T-helper 17 cell (primary cell): Measurements from ENCODE around the gene ESD. TPM values are rescaled to one million over a fixed set of nuclear protein-coding genes. Genes with fewer than 3 reads are reported as not detected.

Source experiments
- ATAC-seq: fragments of 150-1000 bp; cut with Tn5 transposase; 2 replicates; pipeline ENCODE4 v1.10.0; 2021; ENCODE audit warnings: mild to moderate bottlenecking, moderate library complexity
- DNase-seq, 3 donors: peaks; one replicate each; pipeline versions ENCODE4 v3.0.0 to v3.0.0-alpha.2; 2020 to 2021
- H3K9me3 ChIP-seq: one replicate; pipeline ENCODE4 v1.7.0; 2013; ENCODE audit warnings: low read length, mild to moderate bottlenecking; ENCODE audit not compliant: control insufficient read depth, poor library complexity, severe bottlenecking
- H3K27ac Mint-ChIP-seq: one replicate; pipeline ENCODE4 v1.8.0; 2022; ENCODE audit warnings: mild to moderate bottlenecking, moderate library complexity, mixed read lengths
- H3K27me3 Mint-ChIP-seq: one replicate; pipeline ENCODE4 v1.8.0; 2022; ENCODE audit warnings: mixed read lengths
- H3K36me3 Mint-ChIP-seq: one replicate; pipeline ENCODE4 v1.8.0; 2022; ENCODE audit warnings: low read depth, mixed read lengths
- H3K4me1 Mint-ChIP-seq: one replicate; pipeline ENCODE4 v1.8.0; 2022; ENCODE audit warnings: mild to moderate bottlenecking, mixed read lengths
- H3K4me3 Mint-ChIP-seq: one replicate; pipeline ENCODE4 v1.8.0; 2022; ENCODE audit warnings: mild to moderate bottlenecking, moderate library complexity, mixed read lengths
- total RNA-seq, 4 donors: library from RNA in 2 of 4; stranded (reverse) in 2 of 4; gene quantifications; one replicate each; pipeline ENCODE4 v1.2.3 and lab custom pipeline; 2022 to 2026

The ESD gene
- total RNA-seq, 2 donors from 2014 or later: 29.8 to 31.3 TPM

GRCh38 chr13:46751811-46752635 is 44.9 kb downstream of the ESD start:
- ATAC-seq (peak; percentile 88), DNase-seq (no peak)
- Mint-ChIP-seq H3K27me3 (peaks cover 3% of the 10 kb centered on the region), H3K27ac (peak overlapping the region; percentile 89), H3K4me1 (peaks cover 11% of the 10 kb centered on the region), H3K36me3 (no peaks in the 10 kb centered on the region), H3K4me3 (peak overlapping the region; percentile 56)
- H3K9me3 ChIP-seq: no peaks in the 10 kb centered on the region

- no peaks in the 10 kb centered on the region for H3K27me3 Mint-ChIP-seq
- peaks cover 11% of the 10 kb centered on the region for H3K4me1 Mint-ChIP-seq
- no peaks in the 10 kb centered on the region for H3K9me3 ChIP-seq
- ATAC-seq: no peak
- peaks cover 4% of the 10 kb centered on the region for H3K36me3 Mint-ChIP-seq
- DNase-seq: no peak
- H3K4me3 Mint-ChIP-seq: no peak overlapping the region
- H3K27ac Mint-ChIP-seq: no peak overlapping the region
Observed at GRCh38 chr13:46749951-46750350, 47.0 kb downstream of the ESD start.

- peaks cover 4% of the 10 kb centered on the region for H3K36me3 Mint-ChIP-seq
- ATAC-seq (no peak), DNase-seq (no peak)
- no peak overlapping the region for H3K27ac Mint-ChIP-seq
- no peaks in the 10 kb centered on the region for H3K27me3 Mint-ChIP-seq
- H3K4me3 Mint-ChIP-seq: no peak overlapping the region
- no peaks in the 10 kb centered on the region for H3K9me3 ChIP-seq
- peaks cover 11% of the 10 kb centered on the region for H3K4me1 Mint-ChIP-seq
Observed at GRCh38 chr13:46748300-46748699, 48.7 kb downstream of the ESD start.

- Mint-ChIP-seq H3K27me3 (no peaks in the 10 kb centered on the region), H3K36me3 (peaks cover 4% of the 10 kb centered on the region), H3K27ac (no peak overlapping the region), H3K4me1 (peaks cover 11% of the 10 kb centered on the region), H3K4me3 (no peak overlapping the region)
- DNase-seq (no peak), ATAC-seq (no peak)
- H3K9me3 ChIP-seq: no peaks in the 10 kb centered on the region
Observed at GRCh38 chr13:46747031-46747820, 49.7 kb downstream of the ESD start.

- Mint-ChIP-seq H3K4me3 (no peak overlapping the region), H3K27me3 (no peaks in the 10 kb centered on the region), H3K27ac (no peak overlapping the region), H3K36me3 (peaks cover 11% of the 10 kb centered on the region), H3K4me1 (no peaks in the 10 kb centered on the region)
- ATAC-seq: no peak
- H3K9me3 ChIP-seq: no peaks in the 10 kb centered on the region
- DNase-seq: no peak
Observed at GRCh38 chr13:46745706-46746105, 51.3 kb downstream of the ESD start.

GRCh38 chr13:46745062-46745461 is 51.9 kb downstream of the ESD start:
- no peak for ATAC-seq
- no peaks in the 10 kb centered on the region for H3K27me3 Mint-ChIP-seq
- DNase-seq: no peak
- H3K4me1 Mint-ChIP-seq: no peaks in the 10 kb centered on the region
- peaks cover 11% of the 10 kb centered on the region for H3K36me3 Mint-ChIP-seq
- no peak overlapping the region for H3K4me3 Mint-ChIP-seq
- no peak overlapping the region for H3K27ac Mint-ChIP-seq
- H3K9me3 ChIP-seq: no peaks in the 10 kb centered on the region

GRCh38 chr13:46743191-46743590 is 53.8 kb downstream of the ESD start:
- no peak for DNase-seq
- H3K27ac Mint-ChIP-seq: no peak overlapping the region

GRCh38 chr13:46739447-46740098 is 57.4 kb downstream of the ESD start:
- Mint-ChIP-seq H3K4me1 (no peaks in the 10 kb centered on the region), H3K4me3 (no peak overlapping the region), H3K27me3 (no peaks in the 10 kb centered on the region), H3K36me3 (peaks cover 9% of the 10 kb centered on the region), H3K27ac (no peak overlapping the region)
- DNase-seq: no peak
- ATAC-seq: no peak
- no peaks in the 10 kb centered on the region for H3K9me3 ChIP-seq

More at GRCh38 chr13:46743191-46743590, 53.8 kb downstream of the ESD start:
- no peaks in the 10 kb centered on the region for H3K27me3 Mint-ChIP-seq
- H3K4me3 Mint-ChIP-seq: no peak overlapping the region
- H3K36me3 Mint-ChIP-seq: peaks cover 11% of the 10 kb centered on the region
- no peaks in the 10 kb centered on the region for H3K4me1 Mint-ChIP-seq
- no peaks in the 10 kb centered on the region for H3K9me3 ChIP-seq
- ATAC-seq: no peak

- H3K4me3 Mint-ChIP-seq: no peak overlapping the region
- H3K9me3 ChIP-seq: no peaks in the 10 kb centered on the region
- peaks cover 9% of the 10 kb centered on the region for H3K36me3 Mint-ChIP-seq
- H3K27me3 Mint-ChIP-seq: no peaks in the 10 kb centered on the region
- DNase-seq: no peak
- H3K27ac Mint-ChIP-seq: no peak overlapping the region
- no peaks in the 10 kb centered on the region for H3K4me1 Mint-ChIP-seq
- no peak for ATAC-seq
Observed at GRCh38 chr13:46738766-46739165, 58.2 kb downstream of the ESD start.

- no peaks in the 10 kb centered on the region for H3K9me3 ChIP-seq
- DNase-seq (no peak), ATAC-seq (no peak)
- Mint-ChIP-seq H3K4me3 (no peak overlapping the region), H3K27ac (no peak overlapping the region), H3K36me3 (peaks cover 9% of the 10 kb centered on the region), H3K27me3 (no peaks in the 10 kb centered on the region), H3K4me1 (no peaks in the 10 kb centered on the region)
Observed at GRCh38 chr13:46738055-46738454, 58.9 kb downstream of the ESD start.

GRCh38 chr13:46736541-46737310 is 60.2 kb downstream of the ESD start:
- H3K36me3 Mint-ChIP-seq: peaks cover 7% of the 10 kb centered on the region

GRCh38 chr13:46735425-46735824 is 61.5 kb downstream of the ESD start:
- H3K36me3 Mint-ChIP-seq: peaks cover 7% of the 10 kb centered on the region
- no peak for ATAC-seq
- no peak overlapping the region for H3K4me3 Mint-ChIP-seq
- no peaks in the 10 kb centered on the region for H3K27me3 Mint-ChIP-seq
- no peak overlapping the region for H3K27ac Mint-ChIP-seq
- DNase-seq: no peak
- no peaks in the 10 kb centered on the region for H3K9me3 ChIP-seq
- no peaks in the 10 kb centered on the region for H3K4me1 Mint-ChIP-seq

More at GRCh38 chr13:46736541-46737310, 60.2 kb downstream of the ESD start:
- H3K27me3 Mint-ChIP-seq: no peaks in the 10 kb centered on the region
- no peak for ATAC-seq
- H3K27ac Mint-ChIP-seq: no peak overlapping the region
- H3K4me3 Mint-ChIP-seq: no peak overlapping the region
- no peaks in the 10 kb centered on the region for H3K9me3 ChIP-seq
- DNase-seq: no peak
- H3K4me1 Mint-ChIP-seq: no peaks in the 10 kb centered on the region
